Stimulated activated CD4-positive, alpha-beta T cell treated with anti-CD3 and anti-CD28 coated beads, TNF-alpha, amount 100 ng/mL, for 48 hours (primary cell): ENCODE measurements around the gene ABCG2.

Source experiments
- DNase-seq, 3 donors: peaks; one replicate each; pipeline ENCODE4 v3.0.0-alpha.2; 2020; ENCODE audit warnings: low read depth in 3 of 3

Gene ABCG2

DNA sequence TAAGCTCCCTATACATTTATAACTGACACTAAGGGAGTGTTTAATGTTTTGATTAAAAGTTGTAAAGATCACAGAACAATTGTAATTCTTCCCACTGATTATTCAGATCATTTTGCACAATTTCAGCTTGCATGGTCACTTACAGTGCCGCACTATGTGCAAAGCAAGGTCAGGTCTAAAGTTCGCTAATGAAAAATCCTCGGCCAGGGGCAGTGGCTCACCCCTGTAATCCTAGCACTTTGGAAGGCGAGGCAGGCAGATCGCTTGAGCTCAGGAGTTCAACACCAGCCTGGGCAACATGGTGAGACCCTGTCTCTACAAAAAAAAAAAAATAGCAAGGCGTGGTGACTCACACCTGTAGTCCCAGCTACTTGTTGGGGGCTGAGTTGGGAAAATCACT is 94.0 kb downstream of the ABCG2 start:
- DNase-seq, result no peak

DNA sequence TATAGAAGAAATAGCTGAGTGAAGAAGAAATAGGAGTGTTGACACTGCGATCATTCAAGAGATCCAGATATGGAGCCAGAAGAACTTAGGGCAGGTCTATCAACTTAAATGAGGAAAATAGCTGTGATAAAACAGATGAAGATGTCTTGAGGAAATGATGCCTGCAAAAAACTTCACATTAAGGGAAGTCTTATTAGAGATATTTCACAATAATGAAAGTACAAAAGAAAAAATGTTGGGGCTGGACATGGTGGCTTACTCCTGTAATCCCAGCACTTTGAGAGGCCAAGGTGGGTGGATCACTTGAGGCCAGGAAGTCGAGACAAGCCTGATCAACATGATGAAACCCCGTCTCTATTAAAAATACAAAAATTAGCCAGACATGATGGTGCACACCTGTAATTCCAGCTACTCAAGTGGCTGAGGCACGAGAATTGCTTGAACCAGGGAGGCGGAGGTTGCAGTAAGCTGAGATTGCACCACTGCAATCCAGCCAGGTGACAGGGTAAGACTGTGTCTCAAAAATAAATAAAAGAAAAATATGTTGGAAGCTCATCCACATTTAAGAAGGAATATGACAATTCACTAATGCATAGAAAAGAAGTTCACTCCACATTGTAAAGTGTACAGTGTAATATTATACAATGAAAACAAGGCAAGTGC is 94.7 kb downstream of the ABCG2 start:
- no peak for DNase-seq

DNA sequence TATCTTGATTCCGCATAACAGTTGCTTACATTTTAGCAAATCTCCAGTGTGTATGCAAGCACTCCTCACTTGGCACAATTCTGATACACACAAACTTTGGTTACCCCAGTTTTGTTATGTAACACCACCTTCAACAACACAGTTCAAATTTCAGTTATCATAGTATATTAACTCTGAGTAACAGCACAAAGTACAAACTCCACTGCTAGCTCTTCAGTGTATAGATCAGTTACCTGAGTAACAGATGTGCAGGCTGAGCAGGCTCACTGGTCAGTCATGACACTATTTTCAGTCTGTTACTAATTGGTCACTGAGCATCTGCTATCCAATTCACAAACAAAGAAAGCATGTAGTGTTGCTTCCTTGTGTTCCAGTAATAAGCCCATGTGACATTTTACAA is 95.6 kb downstream of the ABCG2 start:
- no peak for DNase-seq

DNA sequence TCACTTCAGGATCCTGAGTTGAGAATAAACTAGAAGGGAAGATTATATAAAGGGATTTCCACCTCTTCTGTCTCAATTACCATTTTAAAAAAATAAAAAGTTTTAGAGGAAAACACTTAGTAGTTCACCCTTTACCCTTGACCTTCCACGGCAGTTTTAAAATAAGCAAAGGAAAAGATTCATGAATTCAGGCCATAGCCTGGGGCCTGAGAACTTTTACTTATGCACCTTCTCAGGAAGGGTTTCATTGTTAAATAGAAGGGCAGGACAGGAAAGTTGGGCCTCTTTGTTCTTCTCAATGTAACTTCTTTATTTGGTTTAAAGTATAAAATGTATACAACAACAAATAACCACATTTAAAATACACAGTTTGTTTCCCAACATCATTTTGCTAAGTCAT is 96.1 kb downstream of the ABCG2 start:
- DNase-seq, result no peak

DNA sequence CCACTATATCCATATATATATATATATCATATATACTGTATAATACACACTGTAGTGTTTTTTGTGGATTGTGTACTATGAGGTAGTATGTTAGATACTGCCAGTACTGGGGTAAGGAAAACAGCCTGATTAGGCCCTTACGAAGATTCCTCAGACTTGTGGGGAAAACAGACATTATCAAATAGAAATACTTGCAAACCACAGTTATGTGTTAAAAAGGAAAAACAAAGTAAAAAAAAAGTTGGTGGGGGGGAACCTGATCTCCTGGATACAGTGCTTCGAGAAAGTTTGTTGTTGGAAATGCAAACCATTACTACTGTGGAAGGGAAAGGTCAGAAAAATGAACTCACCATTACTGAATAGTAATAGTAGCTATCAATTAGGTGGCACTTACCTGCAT is 98.0 kb downstream of the ABCG2 start:
- DNase-seq, result no peak

DNA sequence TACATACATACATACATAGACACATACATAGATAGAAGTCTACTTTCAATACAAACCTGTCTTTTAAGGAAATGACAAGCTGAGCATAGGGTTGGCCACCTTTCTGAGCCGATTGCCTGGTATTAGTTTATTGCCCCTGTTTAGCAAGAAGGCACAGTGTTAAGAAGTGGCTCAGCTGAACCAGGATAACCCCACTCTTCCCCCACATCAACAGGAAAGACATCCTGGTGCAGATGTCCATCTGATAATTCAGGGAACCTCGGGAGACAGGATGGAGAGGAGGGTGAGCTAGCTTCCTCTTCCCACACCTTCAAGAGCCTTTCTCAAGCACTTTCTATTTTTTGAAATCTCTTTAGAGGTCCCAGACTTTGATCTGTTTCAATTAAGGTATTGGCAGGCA is 98.7 kb downstream of the ABCG2 start:
- DNase-seq, result no peak

DNA sequence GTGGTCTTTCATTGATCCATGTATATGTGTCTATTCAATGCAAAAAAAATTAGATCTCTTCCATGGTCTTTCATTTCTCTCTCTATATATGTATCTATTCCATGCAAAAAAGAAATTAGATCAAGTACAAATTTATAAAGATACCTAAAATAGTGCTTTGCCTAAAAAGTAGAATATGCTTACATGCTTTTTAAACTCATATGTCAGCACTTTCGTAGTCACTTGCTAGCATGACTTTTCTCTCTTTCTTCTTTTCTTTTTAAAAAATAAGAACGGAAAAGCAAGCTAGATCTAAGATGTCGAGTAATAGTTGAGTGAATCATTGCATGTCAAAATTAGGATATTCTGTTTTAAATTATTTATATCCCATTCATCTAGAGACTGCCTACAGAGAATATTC is 100.1 kb downstream of the ABCG2 start:
- no peak for DNase-seq

DNA sequence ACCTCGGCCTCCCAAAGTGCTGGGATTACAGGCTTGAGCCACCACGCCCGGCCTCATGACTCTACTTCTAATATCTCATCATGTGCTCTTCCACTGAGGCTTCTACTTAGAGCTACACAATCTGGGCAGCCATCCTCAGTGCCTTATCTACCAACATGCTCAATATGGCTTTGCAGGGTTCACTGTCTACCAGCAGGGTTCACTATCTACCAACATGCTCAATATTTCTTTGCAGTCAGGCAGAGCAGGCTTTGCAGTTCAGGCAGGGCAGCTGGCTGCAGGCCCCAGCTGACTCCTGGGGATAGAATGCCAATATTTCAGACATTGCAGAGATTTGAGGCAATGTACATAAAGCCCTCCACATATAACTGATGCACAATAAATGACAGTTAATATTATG is 103.5 kb downstream of the ABCG2 start:
- no peak for DNase-seq

DNA sequence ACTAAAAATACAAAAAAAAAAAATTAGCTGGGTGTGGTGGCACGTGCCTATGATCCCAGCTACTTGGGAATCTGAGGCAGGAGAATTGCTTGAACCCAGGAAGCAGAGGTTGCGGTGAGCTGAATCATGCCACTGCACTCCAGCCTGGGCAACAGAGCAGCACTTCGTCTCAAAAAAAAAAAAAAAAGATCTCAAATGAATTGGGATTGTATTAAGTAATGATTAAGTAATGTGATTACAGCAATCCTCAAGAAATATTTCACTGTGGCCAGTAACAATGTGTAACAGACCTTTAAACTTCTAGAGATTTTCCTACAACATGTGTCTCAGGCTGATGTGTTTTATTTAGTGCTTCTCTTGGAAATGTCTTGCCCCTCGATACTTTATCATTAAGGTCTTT is 104.2 kb downstream of the ABCG2 start:
- no peak for DNase-seq

DNA sequence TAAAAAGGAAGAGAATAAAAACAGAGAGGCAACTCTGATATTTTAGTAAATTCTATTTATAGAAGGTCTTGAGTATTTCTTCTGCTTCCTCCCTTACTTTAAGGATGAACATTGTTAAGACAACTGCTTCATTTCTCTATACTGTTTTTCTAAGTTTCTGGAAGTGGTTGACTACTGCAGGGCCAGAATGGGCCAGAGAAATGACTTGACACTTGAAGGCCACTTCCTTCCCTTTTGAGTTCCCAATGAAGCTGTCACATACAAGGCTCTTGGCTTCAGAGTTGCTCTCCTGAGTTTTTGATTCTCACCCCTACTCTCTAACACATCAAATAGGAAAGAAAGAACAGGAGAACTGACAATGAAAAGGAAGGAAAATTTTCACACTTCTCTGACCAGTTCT is 113.4 kb downstream of the ABCG2 start:
- no peak for DNase-seq

DNA sequence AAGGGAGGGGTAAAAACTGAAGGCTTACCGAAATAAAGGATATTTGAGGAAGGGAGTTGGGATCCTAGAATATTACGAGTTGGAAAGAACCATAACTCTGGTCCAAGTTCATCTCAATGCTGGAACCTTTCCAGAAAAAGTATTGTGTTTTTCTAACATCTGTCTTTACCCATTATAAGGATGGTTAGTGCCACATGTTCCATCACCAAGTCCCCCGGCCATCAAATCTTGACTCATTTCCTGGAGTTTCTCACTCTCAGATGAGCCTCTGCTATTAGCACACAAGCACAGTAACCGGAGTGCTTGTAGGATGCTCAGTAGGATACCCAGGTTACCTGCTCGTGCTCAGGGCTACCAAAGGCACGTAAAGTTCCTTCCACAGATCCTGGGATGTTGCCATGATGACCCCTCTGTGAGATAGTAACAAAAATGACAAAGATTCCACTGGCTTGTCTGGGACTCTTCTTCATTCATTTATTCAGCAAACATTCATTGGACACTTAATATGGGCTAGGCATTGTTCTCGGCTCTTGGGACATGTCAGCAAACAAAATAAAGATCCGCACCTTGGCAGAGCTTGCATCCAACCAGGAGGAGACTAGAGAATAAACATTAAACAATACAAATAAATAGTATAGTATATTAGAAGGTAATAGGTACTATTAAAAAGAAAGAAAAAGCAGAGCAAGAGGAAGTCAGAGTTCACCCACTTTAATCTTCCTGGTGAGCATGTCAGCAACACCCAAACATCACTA is 114.7 kb downstream of the ABCG2 start:
- DNase-seq, result no peak

DNA sequence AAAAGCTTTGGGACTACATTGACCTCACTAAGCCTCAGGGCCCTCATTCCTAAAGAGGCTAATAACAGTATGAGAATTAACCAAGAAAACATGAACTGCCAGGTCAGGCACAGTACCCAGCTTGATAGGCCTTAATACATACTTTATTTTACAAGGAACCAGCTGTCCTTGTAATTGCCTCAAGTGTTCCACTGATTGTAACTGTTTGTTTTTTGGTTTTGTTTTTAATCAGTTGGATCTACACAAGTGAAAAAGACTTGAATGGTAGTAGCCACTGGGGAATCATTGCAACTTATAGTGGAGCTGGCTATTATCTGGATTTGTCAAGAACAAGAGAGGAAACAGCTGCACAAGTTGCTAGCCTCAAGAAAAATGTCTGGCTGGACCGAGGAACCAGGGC is 115.4 kb downstream of the ABCG2 start:
- DNase-seq, result no peak

DNA sequence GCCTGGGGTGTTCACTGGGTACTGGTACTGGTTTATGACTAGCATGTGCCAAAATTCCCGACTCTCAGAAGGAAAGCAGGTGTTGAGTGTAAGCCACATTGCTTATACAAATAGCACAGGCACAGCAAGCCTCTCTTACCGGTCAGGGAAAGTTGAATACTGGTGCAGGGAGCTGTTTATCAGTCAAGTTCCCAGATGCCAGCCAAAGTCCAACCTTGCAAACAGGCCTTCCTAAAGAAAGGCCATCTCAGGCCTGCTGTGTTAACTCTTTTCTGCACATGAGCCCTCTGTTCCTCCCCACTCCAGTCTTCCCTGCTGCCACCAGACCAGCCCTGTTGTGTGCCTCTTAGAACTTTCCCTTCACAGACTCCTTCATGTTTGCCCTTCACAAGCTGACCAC is 116.8 kb downstream of the ABCG2 start:
- no peak for DNase-seq

DNA sequence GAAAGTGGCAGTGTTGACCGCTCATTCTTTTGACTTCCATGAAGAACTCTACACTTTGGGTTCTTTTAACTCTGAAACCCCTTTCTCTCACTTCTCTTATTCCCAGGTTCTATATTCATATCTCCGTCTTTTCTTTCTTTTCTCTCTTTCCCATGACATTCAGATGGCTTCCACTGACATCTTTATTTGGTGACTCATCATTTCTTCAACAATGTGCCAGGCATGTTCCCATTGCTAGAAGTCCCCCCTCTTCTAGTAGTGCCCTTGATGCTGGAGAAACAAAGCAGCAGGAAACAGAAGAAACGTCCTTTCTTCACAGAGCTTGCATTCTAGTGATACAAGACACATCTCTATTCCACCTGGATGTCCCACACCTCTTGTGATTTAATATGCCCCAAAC is 117.7 kb downstream of the ABCG2 start:
- DNase-seq, result no peak
